HepG2 (cell line): ENCODE data around the gene PIGK. TPM values are rescaled to one million over a fixed set of nuclear protein-coding genes. Genes with fewer than 3 reads are reported as not detected.

ENCODE experiments used
- ATAC-seq: fragments of 200-7000 bp; cut with Tn5 transposase; 3 replicates; pipeline ENCODE4 v1.9.1; 2020; ENCODE audit warnings: mild to moderate bottlenecking, moderate library complexity
- BruUV-seq: library from RNA; stranded (reverse); fragments of 400-500 nt; replicated peaks from 2 replicates; lab custom pipeline; 2021; lab: Mats Ljungman, UMichigan
- CTCF ChIA-PET: fragments of 300-600 bp; formaldehyde crosslinking; extraction: SDS; loops from one replicate; lab custom pipeline; 2021; ENCODE audit warnings: low total read pairs, inconsistent platforms, low intra/inter-chr PET ratio; lab: Yijun Ruan, JAX
- POLR2A ChIA-PET: fragments of 350-600 bp; sonication (Branson Sonifier 250); formaldehyde crosslinking; loops from one replicate; lab custom pipeline; 2020; ENCODE audit warnings: antibody characterized with exemption, inconsistent platforms; lab: Yijun Ruan, JAX
- DNase-seq: peaks from one replicate; pipeline ENCODE4 v3.0.0-alpha.2; 2015; ENCODE audit warnings: low spot score
- FAIRE-seq: peaks from 3 replicates; lab custom pipeline; 2011; peaks lifted over from hg19 to GRCh38; lab: Jason Lieb, UNC
- H2AFZ ChIP-seq: one replicate; pipeline ENCODE4 v1.6.1; 2011; ENCODE audit warnings: low read length, inconsistent platforms
- H3K27ac ChIP-seq: fragments of 300-600 bp; 3 replicates; pipeline ENCODE4 v1.8.0; 2011; ENCODE audit warnings: mixed run types, mild to moderate bottlenecking, mixed read lengths, low read length, inconsistent platforms; ENCODE audit not compliant: insufficient read depth; ENCODE audit errors: extremely low read length
- H3K27me3 ChIP-seq, 2 experiments: fragments of 200-600 bp in 1 of 2; 2 replicates in 1 of 2; 3 replicates in 1 of 2; pipeline versions ENCODE4 v1.6.0 to v1.8.0; 2011; ENCODE audit warnings: low read length in 2 of 2, mild to moderate bottlenecking in 2 of 2, moderate library complexity in 2 of 2, inconsistent platforms in 1 of 2; ENCODE audit not compliant: insufficient read depth in 2 of 2, control insufficient read depth in 1 of 2
- H3K36me3 ChIP-seq, 2 experiments: fragments of 200-600 bp in 1 of 2; replicated peaks in 1 of 2; 2 replicates in 1 of 2; 3 replicates in 1 of 2; pipeline versions ENCODE4 v1.5.1 to v1.8.0; 2011; ENCODE audit warnings: low read length in 2 of 2, inconsistent platforms in 1 of 2; ENCODE audit not compliant: insufficient read depth in 2 of 2, control insufficient read depth in 1 of 2
- H3K4me1 ChIP-seq: 2 replicates; pipeline ENCODE4 v1.5.1; 2012; ENCODE audit warnings: low read length, inconsistent platforms; ENCODE audit not compliant: insufficient read depth
- H3K4me2 ChIP-seq: 2 replicates; pipeline ENCODE4 v1.6.0; 2011; ENCODE audit warnings: low read depth, low read length, inconsistent platforms
- H3K4me3 ChIP-seq, 3 experiments: fragments of 200-600 bp in 1 of 3; sonication (generic), shearing (Covaris generic) in 1 of 3; replicated peaks in 1 of 3; 2 replicates each; pipeline ENCODE4 v1.5.1; 2011 to 2016; ENCODE audit warnings: low read length in 3 of 3, inconsistent platforms in 2 of 3, low read depth in 2 of 3, mild to moderate bottlenecking in 2 of 3, control low read depth in 1 of 3, mixed read lengths in 1 of 3; ENCODE audit not compliant: insufficient read depth in 1 of 3
- H3K79me2 ChIP-seq: one replicate; pipeline ENCODE4 v1.6.1; 2011; ENCODE audit warnings: low read length, inconsistent platforms; ENCODE audit not compliant: insufficient read depth
- H3K9ac ChIP-seq: 2 replicates; pipeline ENCODE4 v1.6.0; 2011; ENCODE audit warnings: mild to moderate bottlenecking, low read depth, low read length, inconsistent platforms; ENCODE audit not compliant: insufficient read depth
- H3K9me3 ChIP-seq: 2 replicates; pipeline ENCODE4 v1.5.1; 2012; ENCODE audit warnings: mild to moderate bottlenecking, low read length
- H4K20me1 ChIP-seq: 2 replicates; pipeline ENCODE4 v1.6.0; 2011; ENCODE audit warnings: inconsistent platforms, mild to moderate bottlenecking, low read length, moderate library complexity; ENCODE audit not compliant: insufficient read depth
- FOXC1 ChIP-seq: sonication (generic); formaldehyde crosslinking; IDR thresholded peaks from 2 replicates; pipeline ENCODE4 v1.8.0; 2022; ENCODE audit warnings: mild to moderate bottlenecking, missing genetic modification reagents, borderline replicate concordance
- GATA4 ChIP-seq: sonication (generic); IDR thresholded peaks from 2 replicates; pipeline ENCODE4 v1.6.1; 2016; ENCODE audit warnings: antibody characterized with exemption, low read depth, borderline replicate concordance
- KDM5B ChIP-seq: sonication (generic); formaldehyde crosslinking; IDR thresholded peaks from 2 replicates; pipeline ENCODE4 v1.4.0; 2020; ENCODE audit warnings: missing genetic modification reagents, mild to moderate bottlenecking, borderline replicate concordance
- MED13 ChIP-seq: sonication (generic); formaldehyde crosslinking; IDR thresholded peaks from 2 replicates; pipeline ENCODE4 v1.5.0; 2020; ENCODE audit warnings: missing genetic modification reagents
- RAD21 ChIP-seq: fragments of 450-650 bp; formaldehyde crosslinking; IDR thresholded peaks from 2 replicates; pipeline ENCODE4 v1.5.0; 2020; ENCODE audit warnings: mild to moderate bottlenecking
- SIX1 ChIP-seq: sonication (generic); formaldehyde crosslinking; IDR thresholded peaks from 2 replicates; pipeline ENCODE4 v1.4.0; 2020; ENCODE audit warnings: missing genetic modification reagents, borderline replicate concordance
- SMC3 ChIP-seq: IDR thresholded peaks from 2 replicates; pipeline ENCODE4 v1.6.1; 2011; ENCODE audit warnings: low read length, improper control_type of control experiment
- SRSF9 ChIP-seq: fragments of 200-400 bp; formaldehyde crosslinking; IDR thresholded peaks from 2 replicates; pipeline ENCODE4 v1.6.1; 2018; ENCODE audit warnings: borderline replicate concordance, mild to moderate bottlenecking, low read depth, low read length; ENCODE audit not compliant: insufficient read depth, poor library complexity, severe bottlenecking
- STAG1 ChIP-seq: sonication (generic); formaldehyde crosslinking; IDR thresholded peaks from 2 replicates; pipeline ENCODE4 v1.4.0; 2020; ENCODE audit warnings: missing genetic modification reagents
- ZBTB20 ChIP-seq: sonication (generic); formaldehyde crosslinking; IDR thresholded peaks from 2 replicates; pipeline ENCODE4 v1.8.1; 2023; ENCODE audit warnings: missing genetic modification reagents, low read depth, mild to moderate bottlenecking, borderline replicate concordance
- ZFY ChIP-seq: sonication (generic); formaldehyde crosslinking; IDR thresholded peaks from 2 replicates; pipeline ENCODE4 v1.4.0; 2020; ENCODE audit warnings: missing genetic modification reagents
- ZNF274 ChIP-seq: sonication (generic); formaldehyde crosslinking; IDR thresholded peaks from 2 replicates; pipeline ENCODE4 v1.5.1; 2020; ENCODE audit warnings: mild to moderate bottlenecking, missing genetic modification reagents
- ZNF432 ChIP-seq: sonication (generic); formaldehyde crosslinking; IDR thresholded peaks from 2 replicates; pipeline ENCODE4 v1.5.0; 2020; ENCODE audit warnings: missing genetic modification reagents, mild to moderate bottlenecking, borderline replicate concordance
- ZNF652 ChIP-seq: IDR thresholded peaks from 2 replicates; pipeline ENCODE4 v1.6.1; 2016; ENCODE audit warnings: low read depth, borderline replicate concordance
- WGBS: methylation state at CpG from one replicate; pipeline ENCODE4 v1.1.6; 2017; ENCODE audit warnings: low lambda C conversion rate; 5-methylcytosine and 5-hydroxymethylcytosine counted together
- in situ Hi-C: cut with HindIII; loops from 2 replicates; pipeline ENCODE4 v1.10.0; 2017; ENCODE audit warnings: low pct_unique_long_range_greater_than_20kb; ENCODE audit not compliant: extremely low pct_ligation_motif_present
- intact Hi-C: fragments of 100-400 bp; cut with micrococcal nuclease; formaldehyde crosslinking; loops from one replicate; pipeline ENCODE4 v1.10.0; 2022; ENCODE audit not compliant: unreplicated experiment
- polyA plus RNA-seq, 8 experiments: library from polyadenylated mRNA; depleted of rRNA in 3 of 8; stranded (reverse) in 7 of 8; unstranded in 1 of 8; fragments of >200 nt; fragmentation: Illumina TruSeq in 4 of 8; extraction: Trizol in 4 of 8; gene quantifications; 2 replicates each; pipeline versions ENCODE4 v1.2.1 to v1.2.3, GENCODE V29; 2011 to 2016; ENCODE audit warnings: low read depth in 4 of 8, missing spikeins in 1 of 8, mixed read lengths in 1 of 8; ENCODE audit not compliant: insufficient read depth in 1 of 8
- total RNA-seq, 5 experiments: library from RNA; depleted of rRNA; stranded (reverse); fragments of >200 nt; fragmentation: Illumina TruSeq; extraction: Trizol; gene quantifications; 2 replicates each; pipeline ENCODE4 v1.2.3, GENCODE V29; 2016; ENCODE audit warnings: low read depth in 1 of 5
- TF ChIP-seq, protein P1 (sequence below): sonication (generic); formaldehyde crosslinking; IDR thresholded peaks from 2 replicates; pipeline ENCODE4 v1.5.1; 2020; ENCODE audit warnings: mild to moderate bottlenecking, moderate library complexity, missing genetic modification reagents

PIGK gene
- total and polyA plus RNA-seq, 2 of the 13 experiments (the other 11 are each of a cell fraction or from before 2014, with no cell fraction given): 14.7 to 38.5 TPM

DNA sequence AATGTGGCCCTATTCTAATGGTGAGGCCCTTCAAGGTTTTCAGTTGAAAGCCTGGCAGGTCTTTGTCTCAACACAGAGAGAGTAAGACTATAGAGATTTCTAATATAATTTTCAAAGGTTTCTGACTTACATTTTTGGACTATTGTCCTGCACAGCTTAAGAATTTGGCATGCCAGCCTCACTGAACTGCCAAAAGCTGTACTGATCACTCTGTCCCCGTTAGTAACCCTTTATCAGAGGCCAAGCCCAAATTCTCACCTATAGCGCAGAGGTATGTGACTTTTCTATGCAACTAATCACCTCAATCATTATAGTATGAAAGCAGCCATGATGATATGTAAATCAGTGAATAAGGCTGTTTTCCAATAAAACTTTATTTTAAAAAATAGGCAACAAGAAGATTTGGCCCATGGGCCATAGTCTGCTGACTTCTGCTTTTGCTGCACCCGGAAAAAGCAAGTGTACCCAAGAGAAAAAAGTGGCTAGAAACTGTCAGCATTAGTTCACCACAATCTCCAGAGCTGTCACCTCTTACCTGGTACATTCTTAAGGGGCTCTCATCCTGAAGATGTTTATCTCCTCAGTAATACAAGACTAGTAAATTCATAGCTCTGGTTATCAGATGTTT lies 85.4 kb downstream of the PIGK start:
- intact Hi-C loops: no loop called here
- no peaks in the 10 kb centered on the region for H3K9me3 ChIP-seq
- H4K20me1 ChIP-seq: no peaks in the 10 kb centered on the region
- H3K27me3 ChIP-seq: no peaks in the 10 kb centered on the region
- no peaks in the 10 kb centered on the region for H3K36me3 ChIP-seq
- TF ChIP-seq ZNF432 (CRISPR knock-in tag) (no peak), FOXC1 (CRISPR knock-in tag) (no peak), ZNF274 (no peak)
- TF ChIP-seq, protein P1, sequence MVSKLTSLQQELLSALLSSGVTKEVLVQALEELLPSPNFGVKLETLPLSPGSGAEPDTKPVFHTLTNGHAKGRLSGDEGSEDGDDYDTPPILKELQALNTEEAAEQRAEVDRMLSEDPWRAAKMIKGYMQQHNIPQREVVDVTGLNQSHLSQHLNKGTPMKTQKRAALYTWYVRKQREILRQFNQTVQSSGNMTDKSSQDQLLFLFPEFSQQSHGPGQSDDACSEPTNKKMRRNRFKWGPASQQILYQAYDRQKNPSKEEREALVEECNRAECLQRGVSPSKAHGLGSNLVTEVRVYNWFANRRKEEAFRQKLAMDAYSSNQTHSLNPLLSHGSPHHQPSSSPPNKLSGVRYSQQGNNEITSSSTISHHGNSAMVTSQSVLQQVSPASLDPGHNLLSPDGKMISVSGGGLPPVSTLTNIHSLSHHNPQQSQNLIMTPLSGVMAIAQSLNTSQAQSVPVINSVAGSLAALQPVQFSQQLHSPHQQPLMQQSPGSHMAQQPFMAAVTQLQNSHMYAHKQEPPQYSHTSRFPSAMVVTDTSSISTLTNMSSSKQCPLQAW (CRISPR knock-in tag): no peak
- ATAC-seq: no peak
- H3K4me3 ChIP-seq: no peak overlapping the region
- in situ Hi-C loops: loop anchor here (25.0 kb wide), 1 partner anchor 797 kb away; no protein-coding TSS in a partner anchor
- DNase-seq: no peak
- CTCF ChIA-PET: no interaction called here
- no TSS peak for BruUV-seq
- H3K79me2 ChIP-seq: no peaks in the 10 kb centered on the region
- no peak for FAIRE-seq
- 99% methylated on average over 3 of the region's 3 CpGs for whole genome bisulfite sequencing
- H3K27ac ChIP-seq: no peak overlapping the region
- no peak overlapping the region for H2AFZ ChIP-seq
- POLR2A ChIA-PET: no interaction called here
- H3K4me2 ChIP-seq: no peak overlapping the region
- no peaks in the 10 kb centered on the region for H3K4me1 ChIP-seq
- H3K9ac ChIP-seq: no peak overlapping the region

DNA sequence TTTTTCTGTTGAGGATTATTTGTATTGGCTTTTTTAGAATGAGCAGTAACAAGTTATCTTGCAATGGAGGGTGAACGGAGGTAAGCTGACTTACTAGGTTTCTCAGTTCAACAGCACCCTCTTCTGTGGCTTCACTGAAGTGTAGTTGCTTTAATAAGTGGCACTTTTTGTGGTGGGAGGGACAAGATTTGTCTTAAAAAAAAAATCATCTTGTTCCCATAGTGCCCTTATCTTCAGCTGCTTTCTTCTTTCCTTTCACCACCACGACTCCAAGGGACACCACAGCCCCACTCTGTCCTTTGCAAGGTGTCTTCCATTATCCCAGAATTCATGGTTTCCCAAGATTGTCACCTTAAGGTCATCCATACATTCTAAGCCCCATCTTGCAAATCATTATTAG lies 92.9 kb downstream of the PIGK start:
- WGBS: 66% methylated on average over 2 of the region's 2 CpGs
- no peaks in the 10 kb centered on the region for H3K9me3 ChIP-seq
- ChIA-PET POLR2A (no interaction called here), CTCF (interaction anchor here (0.9 to 1.3 kb wide), 4 partner anchors 225 to 972 kb away, joined by 3 to 4 read pairs (median 3); no protein-coding TSS in a partner anchor)
- H3K4me1 ChIP-seq: no peaks in the 10 kb centered on the region
- no peaks in the 10 kb centered on the region for H3K36me3 ChIP-seq
- H3K4me2 ChIP-seq: no peak overlapping the region
- FAIRE-seq (no peak), DNase-seq (peak; percentile 39), ATAC-seq (peak; percentile 68)
- no TSS peak for BruUV-seq
- intact Hi-C loops: loop anchor here (1.0 to 5.0 kb wide), 4 partner anchors 225 to 1134 kb away; no protein-coding TSS in a partner anchor
- no peak overlapping the region for H2AFZ ChIP-seq
- H3K9ac ChIP-seq: no peak overlapping the region
- in situ Hi-C loops: loop anchor here (10.0 to 25.0 kb wide), 2 partner anchors 222 to 789 kb away; no protein-coding TSS in a partner anchor
- H3K27me3 ChIP-seq: no peaks in the 10 kb centered on the region
- no peaks in the 10 kb centered on the region for H3K79me2 ChIP-seq
- H3K27ac ChIP-seq: no peak overlapping the region
- no peak overlapping the region for H3K4me3 ChIP-seq
- H4K20me1 ChIP-seq: no peaks in the 10 kb centered on the region
- TF ChIP-seq ZFY (CRISPR knock-in tag) (no peak), STAG1 (peak; percentile 80), SMC3 (peak; percentile 49; the same call in 1 of the 2 replicates), GATA4 (no peak), RAD21 (CRISPR knock-in tag) (peak; percentile 34; the same call in 1 of the 2 replicates), ZBTB20 (CRISPR knock-in tag) (no peak), SIX1 (CRISPR knock-in tag) (no peak), SRSF9 (no peak), ZNF652 (CRISPR knock-in tag) (no peak), KDM5B (CRISPR knock-in tag) (no peak), MED13 (no peak)
